ENCODE measurements around the gene KIRREL1. TPM values are rescaled to one million over a fixed set of nuclear protein-coding genes. Genes with fewer than 3 reads are reported as not detected.

Gene KIRREL1
- polyA plus RNA-seq, 1 donor from 2014 or later = 12.9 TPM

DNA sequence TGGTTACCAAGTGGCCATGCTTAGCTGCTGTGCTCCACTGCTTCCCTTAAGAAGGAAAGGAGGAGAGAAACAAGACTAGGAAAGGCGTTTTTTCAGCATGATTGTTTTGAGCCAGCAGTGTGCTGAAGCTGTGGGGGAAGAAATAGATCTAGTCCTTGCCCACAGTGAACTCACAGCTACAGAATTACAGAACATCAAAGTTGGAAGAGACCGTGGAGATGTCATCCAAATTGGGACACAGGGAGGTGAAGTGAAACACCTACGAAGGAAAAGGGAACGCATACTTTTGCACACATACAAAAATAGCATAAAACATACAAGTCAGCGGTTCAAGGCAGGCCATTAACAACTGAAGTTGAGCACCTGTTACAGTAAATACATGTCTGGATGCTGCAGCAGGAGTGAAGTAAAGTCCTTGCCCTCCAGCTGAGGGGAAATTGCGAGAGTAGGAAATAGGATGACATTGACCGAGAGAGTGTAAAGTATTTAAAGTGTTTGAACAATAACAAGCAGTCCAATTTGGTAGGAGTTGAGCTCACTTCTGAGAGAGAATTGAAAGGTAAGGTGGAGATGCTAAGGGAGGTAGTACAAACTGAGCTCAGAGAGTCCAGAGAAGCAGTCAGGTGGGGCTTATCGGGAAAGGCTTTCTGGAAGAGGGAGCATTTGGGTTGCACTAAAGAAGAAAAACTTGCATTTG, 55.1 kb downstream of the KIRREL1 start:
- H2AFZ ChIP-seq (ENCODE audit: low read depth, low read length) = no peak overlapping the region
- H3F3A ChIP-seq (ENCODE audit: insufficient read depth, low read length, poor library complexity, severe bottlenecking) = no peaks in the 10 kb centered on the region
- no peak overlapping the region for H3K4me2 ChIP-seq (ENCODE audit: low read length)
- no peak for TF ChIP-seq REST (IDR thresholded peaks at IDR 0.05; ENCODE audit: borderline replicate concordance)
- TF ChIP-seq EP300 (conservative IDR thresholded peaks at IDR 0.05; ENCODE audit: poor library complexity, severe bottlenecking) = no peak
- TF ChIP-seq, protein P1, sequence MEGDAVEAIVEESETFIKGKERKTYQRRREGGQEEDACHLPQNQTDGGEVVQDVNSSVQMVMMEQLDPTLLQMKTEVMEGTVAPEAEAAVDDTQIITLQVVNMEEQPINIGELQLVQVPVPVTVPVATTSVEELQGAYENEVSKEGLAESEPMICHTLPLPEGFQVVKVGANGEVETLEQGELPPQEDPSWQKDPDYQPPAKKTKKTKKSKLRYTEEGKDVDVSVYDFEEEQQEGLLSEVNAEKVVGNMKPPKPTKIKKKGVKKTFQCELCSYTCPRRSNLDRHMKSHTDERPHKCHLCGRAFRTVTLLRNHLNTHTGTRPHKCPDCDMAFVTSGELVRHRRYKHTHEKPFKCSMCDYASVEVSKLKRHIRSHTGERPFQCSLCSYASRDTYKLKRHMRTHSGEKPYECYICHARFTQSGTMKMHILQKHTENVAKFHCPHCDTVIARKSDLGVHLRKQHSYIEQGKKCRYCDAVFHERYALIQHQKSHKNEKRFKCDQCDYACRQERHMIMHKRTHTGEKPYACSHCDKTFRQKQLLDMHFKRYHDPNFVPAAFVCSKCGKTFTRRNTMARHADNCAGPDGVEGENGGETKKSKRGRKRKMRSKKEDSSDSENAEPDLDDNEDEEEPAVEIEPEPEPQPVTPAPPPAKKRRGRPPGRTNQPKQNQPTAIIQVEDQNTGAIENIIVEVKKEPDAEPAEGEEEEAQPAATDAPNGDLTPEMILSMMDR (IDR thresholded peaks at IDR 0.05; ENCODE audit: poor library complexity, severe bottlenecking) = no peak
- TF ChIP-seq SMC3 (conservative IDR thresholded peaks at IDR 0.05; ENCODE audit: poor library complexity) = no peak
- TF ChIP-seq POLR2AphosphoS5 (IDR thresholded peaks at IDR 0.05) = no peak
- TF ChIP-seq TAF1 (IDR thresholded peaks at IDR 0.05; ENCODE audit: low read depth) = no peak
- no peak for TF ChIP-seq MXI1 (conservative IDR thresholded peaks at IDR 0.05; ENCODE audit: poor library complexity, severe bottlenecking)
- no peak for TF ChIP-seq EZH2 (IDR thresholded peaks at IDR 0.05; ENCODE audit: borderline replicate concordance, insufficient read depth, low read length, poor library complexity, severe bottlenecking)
- H3K27me3 ChIP-seq (ENCODE audit: insufficient read depth, low read depth, low read length) = no peaks in the 10 kb centered on the region
- H4K20me1 ChIP-seq (ENCODE audit: insufficient read depth) = no peaks in the 10 kb centered on the region
- no peaks in the 10 kb centered on the region for H3K79me2 ChIP-seq (replicated peaks; ENCODE audit: insufficient read depth, low read length)
- no peaks in the 10 kb centered on the region for H3K9me3 ChIP-seq (ENCODE audit: low read length)
- H3K27ac ChIP-seq (ENCODE audit: low read length) = no peak overlapping the region
- no peak overlapping the region for H3K9ac ChIP-seq (ENCODE audit: low read length)
- H3K4me3 ChIP-seq (ENCODE audit: low read length) = no peak overlapping the region
- no peaks in the 10 kb centered on the region for H3K36me3 ChIP-seq (ENCODE audit: insufficient read depth, low read length)
- no peaks in the 10 kb centered on the region for H3K9me2 ChIP-seq (ENCODE audit: insufficient read depth, low read length)

- Histone ChIP-seq H3K4me3 (ENCODE audit: low read length) (no peak overlapping the region), H4K20me1 (ENCODE audit: insufficient read depth) (no peaks in the 10 kb centered on the region), H3K9ac (ENCODE audit: low read length) (no peak overlapping the region), H3K27ac (ENCODE audit: low read length) (no peak overlapping the region), H3K9me3 (ENCODE audit: low read length) (no peaks in the 10 kb centered on the region), H3K36me3 (ENCODE audit: insufficient read depth, low read length) (no peaks in the 10 kb centered on the region), H3K4me2 (ENCODE audit: low read length) (no peak overlapping the region), H2AFZ (ENCODE audit: low read depth, low read length) (no peak overlapping the region), H3K9me2 (ENCODE audit: insufficient read depth, low read length) (no peaks in the 10 kb centered on the region), H3F3A (ENCODE audit: insufficient read depth, low read length, poor library complexity, severe bottlenecking) (no peaks in the 10 kb centered on the region), H3K27me3 (ENCODE audit: insufficient read depth, low read depth, low read length) (no peaks in the 10 kb centered on the region), H3K79me2 (replicated peaks; ENCODE audit: insufficient read depth, low read length) (no peaks in the 10 kb centered on the region)
- TF ChIP-seq EZH2 (IDR thresholded peaks at IDR 0.05; ENCODE audit: borderline replicate concordance, insufficient read depth, low read length, poor library complexity, severe bottlenecking) = no peak
- TF ChIP-seq, protein P1 (IDR thresholded peaks at IDR 0.05; ENCODE audit: poor library complexity, severe bottlenecking) = no peak
- TF ChIP-seq TAF1 (IDR thresholded peaks at IDR 0.05; ENCODE audit: low read depth) = no peak
- TF ChIP-seq MXI1 (conservative IDR thresholded peaks at IDR 0.05; ENCODE audit: poor library complexity, severe bottlenecking) = no peak
- no peak for TF ChIP-seq EP300 (conservative IDR thresholded peaks at IDR 0.05; ENCODE audit: poor library complexity, severe bottlenecking)
- no peak for TF ChIP-seq REST (IDR thresholded peaks at IDR 0.05; ENCODE audit: borderline replicate concordance)
- TF ChIP-seq RAD21 (conservative IDR thresholded peaks at IDR 0.05) = no peak
Observed at GRCh38 chr1:158049853-158050252, 56.4 kb downstream of the KIRREL1 start.

Measured in neural cell (in vitro differentiated cells).